ENCODE results near the gene AFF2.

AFF2 gene

GRCh38 chrX:148536961-148537360, 36.5 kb downstream of the AFF2 start:
- DNase-seq (ENCODE audit: low spot score), result peak; percentile 23

GRCh38 chrX:148537556-148538182, 37.3 kb downstream of the AFF2 start:
- DNase-seq (ENCODE audit: low spot score), result no peak

DNA sequence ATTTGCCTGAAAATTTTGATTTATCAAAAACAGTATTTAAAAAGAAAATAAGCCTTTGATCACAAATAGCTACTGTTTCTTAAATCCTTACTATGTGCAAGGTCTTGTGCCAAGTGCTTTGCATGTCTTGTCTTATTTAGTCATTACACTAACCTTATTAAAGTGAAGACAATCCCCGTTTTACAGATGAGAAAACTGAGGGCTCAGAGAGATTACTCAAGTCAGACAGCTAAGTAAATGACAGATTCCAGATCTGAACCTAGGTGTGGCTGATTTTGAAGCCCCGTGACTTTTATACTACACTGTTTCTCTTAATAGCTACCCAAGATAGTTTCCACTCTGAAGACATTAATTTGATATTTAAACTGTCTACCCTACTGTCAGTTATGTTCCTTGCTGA, 38.2 kb downstream of the AFF2 start:
- DNase-seq (ENCODE audit: low spot score), result no peak

- DNase-seq (ENCODE audit: low spot score), result no peak
Measured at GRCh38 chrX:148540114-148540513, 39.7 kb downstream of the AFF2 start.

DNA sequence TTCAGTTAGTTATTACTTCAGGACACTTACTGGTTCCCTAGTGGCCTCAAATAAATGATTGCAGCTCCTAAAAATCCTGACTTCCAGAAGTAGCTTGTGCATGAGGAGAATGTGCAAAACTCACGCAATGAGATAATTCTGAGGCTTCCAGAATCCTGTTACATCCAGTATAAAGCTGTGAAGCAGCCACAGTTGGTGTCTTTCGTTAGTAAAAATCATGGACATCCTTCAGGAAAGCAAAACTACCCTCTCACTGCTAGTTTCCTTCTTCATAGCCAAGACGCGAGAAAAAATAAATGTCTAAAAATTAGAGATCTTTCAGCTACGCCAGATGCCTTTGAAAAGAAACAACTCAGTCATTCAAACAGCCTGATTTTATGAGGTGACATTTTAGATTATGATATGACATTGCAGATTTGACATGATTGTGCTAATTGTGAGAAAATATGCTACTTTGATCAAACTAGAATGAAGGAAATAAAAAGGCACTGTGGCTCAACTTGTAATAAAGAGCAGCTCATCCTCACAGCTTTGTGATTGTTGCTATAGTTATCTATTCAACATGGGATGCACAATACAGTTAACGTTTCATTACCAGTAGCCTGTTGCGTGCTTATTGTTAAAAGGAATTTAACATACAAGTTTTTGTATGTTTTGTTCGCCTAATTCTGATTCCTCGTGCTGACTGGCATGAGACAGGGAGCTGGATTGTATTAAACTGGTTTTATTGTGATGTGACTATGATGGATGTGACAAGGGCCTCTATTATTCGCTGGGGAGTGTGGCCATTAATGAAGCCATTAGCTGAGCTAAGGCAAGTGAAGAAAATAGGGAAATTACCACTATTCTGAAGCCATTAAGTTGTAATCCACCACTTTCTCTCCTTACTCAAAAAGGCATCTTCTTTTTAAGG, 40.5 kb downstream of the AFF2 start:
- no peak for DNase-seq (ENCODE audit: low spot score)

DNA sequence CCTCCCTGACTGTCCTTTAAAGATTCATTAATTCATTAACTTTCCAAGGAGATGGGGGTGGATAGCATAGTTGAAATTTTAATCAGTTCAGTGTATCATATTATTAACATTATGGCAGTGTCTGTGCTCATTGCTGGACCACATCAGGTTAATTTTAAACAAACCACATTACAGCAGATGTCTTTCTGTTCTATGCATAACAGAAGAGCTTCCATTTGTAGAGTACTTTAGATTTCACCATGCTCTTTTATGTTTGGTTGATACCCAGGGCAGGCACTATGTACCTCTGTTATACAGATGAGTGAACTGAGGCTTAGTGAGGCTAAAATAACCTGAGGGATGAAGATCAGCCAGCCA, 41.1 kb downstream of the AFF2 start:
- DNase-seq (ENCODE audit: low spot score), result no peak

GRCh38 chrX:148542481-148543255, 42.3 kb downstream of the AFF2 start:
- DNase-seq (ENCODE audit: low spot score), result no peak

DNA sequence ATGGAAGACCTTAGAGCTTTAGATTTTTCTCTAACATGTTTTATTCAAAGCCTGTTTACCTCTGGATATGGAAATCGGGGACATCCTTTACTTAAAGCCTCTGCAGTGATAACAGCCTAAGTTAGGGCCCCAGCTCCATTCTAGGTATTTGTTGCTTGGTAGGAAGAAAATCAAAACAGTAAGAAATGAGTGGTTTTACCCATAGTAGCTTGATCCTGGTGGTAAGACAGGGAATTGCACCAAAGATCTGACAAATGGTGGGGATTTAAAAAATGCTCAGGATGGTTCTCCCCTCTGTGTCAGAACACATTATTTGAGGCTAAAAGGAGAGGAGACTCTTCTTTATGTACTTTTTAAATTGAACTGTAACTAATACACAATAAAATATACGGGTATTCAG, 52.4 kb downstream of the AFF2 start:
- no peak for DNase-seq (ENCODE audit: low spot score)

DNA sequence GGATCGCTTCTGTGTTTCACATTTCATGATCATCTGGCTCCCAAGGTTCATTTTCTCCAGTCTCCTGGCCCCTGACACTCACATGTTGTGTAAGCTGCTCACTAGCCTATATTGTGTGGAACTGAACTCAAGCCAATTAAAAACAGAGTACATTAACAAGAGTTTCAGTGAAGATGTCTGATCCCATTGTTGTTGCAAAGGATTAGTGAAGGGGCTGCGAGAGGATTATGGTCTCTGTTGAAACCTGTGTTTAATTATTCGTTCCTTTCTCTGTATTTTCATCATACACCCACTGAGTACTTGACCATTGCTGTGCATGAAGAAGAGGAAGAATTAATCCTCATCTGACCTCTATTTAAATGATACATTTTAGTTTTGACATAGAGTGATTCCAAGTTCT, 54.7 kb downstream of the AFF2 start:
- DNase-seq (ENCODE audit: low spot score), result no peak

GRCh38 chrX:148555571-148556243, 55.3 kb downstream of the AFF2 start:
- DNase-seq (ENCODE audit: low spot score), result no peak

- DNase-seq (ENCODE audit: low spot score), result no peak
Measured at GRCh38 chrX:148556498-148556897, 56.1 kb downstream of the AFF2 start.

- no peak for DNase-seq (ENCODE audit: low spot score)
Measured at GRCh38 chrX:148562846-148563245, 62.4 kb downstream of the AFF2 start.

DNA sequence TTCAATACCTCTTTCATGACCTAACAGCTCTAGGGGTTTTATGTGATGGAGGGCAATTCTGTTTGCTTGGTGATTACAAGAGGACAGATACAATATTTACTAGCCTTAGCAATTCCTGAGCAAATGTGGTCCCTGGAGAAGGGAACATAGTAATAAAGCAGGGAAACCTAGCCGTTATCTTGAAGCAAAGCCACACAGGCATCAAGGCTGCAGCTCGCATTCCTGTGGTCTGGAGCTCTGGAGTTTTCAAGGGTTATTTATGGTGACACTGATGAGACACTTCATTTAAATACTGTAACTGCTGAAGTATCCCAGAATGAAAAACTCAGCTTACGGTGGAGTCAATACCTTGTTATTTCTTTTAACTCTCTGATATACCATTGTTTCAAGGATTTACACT, 66.8 kb downstream of the AFF2 start:
- peak; percentile 53 for DNase-seq (ENCODE audit: low spot score)

GRCh38 chrX:148567779-148568178, 67.4 kb downstream of the AFF2 start:
- DNase-seq (ENCODE audit: low spot score), result no peak

- DNase-seq (ENCODE audit: low spot score), result no peak
Measured at GRCh38 chrX:148568763-148569162, 68.3 kb downstream of the AFF2 start.

DNA sequence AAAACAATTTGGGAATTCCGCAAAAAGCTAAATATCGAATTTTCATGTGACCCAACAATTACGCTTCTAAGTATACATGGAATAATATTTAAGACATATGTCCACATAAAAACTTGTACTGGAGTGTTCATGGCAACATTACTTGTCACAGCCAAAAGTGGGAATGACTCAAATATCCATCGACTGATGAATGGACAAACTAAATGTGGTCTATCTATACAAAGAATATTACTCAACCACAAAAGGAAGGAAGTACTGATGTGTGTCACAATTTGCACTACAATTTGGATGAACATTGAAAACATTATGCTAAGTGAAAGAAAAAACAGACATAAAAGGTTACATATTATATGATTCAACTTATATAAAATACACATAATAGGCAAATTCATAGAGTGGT, 71.9 kb downstream of the AFF2 start:
- no peak for DNase-seq (ENCODE audit: low spot score)

DNA sequence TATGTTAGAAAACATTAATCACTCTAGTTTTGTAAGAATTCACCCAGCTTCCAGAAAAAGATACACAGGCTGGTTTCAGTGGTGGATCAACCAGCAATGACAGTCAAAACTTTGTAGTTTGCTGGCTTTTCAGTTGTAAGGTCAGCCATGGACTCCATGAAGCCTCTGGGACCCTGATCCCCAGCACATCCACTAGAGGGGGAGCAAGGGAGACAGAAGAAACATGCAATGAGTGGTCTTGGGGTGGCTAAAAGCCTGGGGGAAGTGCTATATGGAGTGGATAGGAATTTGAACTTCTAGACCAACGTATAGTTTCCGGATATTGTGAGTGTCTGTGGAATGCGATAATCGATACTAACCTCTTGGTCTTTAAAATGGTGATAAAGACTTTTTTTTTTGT, 72.7 kb downstream of the AFF2 start:
- no peak for DNase-seq (ENCODE audit: low spot score)

DNA sequence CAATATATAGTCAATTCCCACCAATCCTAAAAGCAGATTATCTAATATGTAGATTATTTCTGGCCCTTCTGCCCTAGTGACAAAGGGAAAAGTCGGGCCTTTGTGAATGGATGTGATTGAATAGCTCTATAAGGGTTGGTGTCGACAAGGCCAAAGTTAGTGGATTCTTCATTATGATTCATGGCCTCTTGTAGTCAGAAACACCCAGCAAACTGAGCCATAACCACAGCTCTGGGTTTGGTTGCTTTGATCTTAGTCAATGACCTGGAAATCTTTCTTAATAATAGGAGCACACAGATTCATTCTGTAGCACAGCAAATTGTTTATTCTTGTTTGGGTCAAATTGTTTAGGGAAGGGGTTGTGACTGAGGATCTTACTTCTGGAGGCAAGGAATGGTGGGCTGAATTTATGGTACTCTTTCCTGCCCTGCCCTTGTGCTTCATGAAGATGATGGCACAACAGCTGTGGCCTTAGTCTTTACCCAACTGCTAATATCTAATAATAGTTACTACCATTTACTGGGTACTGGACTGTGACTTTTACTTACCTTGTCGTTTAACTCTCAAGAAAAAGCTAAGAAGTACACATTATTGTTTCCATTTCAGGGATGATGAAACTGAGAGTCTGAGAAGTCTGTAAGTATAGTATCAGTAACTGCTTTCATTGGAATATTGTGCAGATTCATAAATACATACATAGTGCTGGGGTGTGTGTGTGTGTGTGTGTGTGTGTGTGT, 74.0 kb downstream of the AFF2 start:
- DNase-seq (ENCODE audit: low spot score), result peak; percentile 9

DNA sequence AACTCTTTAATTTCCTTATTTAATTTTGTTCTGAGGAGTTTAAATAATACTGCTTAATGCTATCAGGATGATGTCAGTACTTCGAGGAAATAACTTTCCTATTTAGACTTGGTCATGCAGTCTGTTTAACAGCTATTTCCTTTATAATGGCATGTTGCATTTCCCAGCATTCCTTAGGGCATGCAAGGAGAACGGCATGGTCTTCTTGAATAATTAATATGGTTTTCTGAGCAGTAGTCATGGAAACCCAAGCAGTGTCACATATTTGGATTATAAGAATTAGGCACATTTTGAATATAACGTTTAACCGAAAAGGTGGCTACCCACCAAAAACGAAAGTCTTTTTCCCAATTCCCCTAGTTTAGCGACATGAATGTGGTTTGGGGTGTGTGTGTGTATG, 76.0 kb downstream of the AFF2 start:
- no peak for DNase-seq (ENCODE audit: low spot score)

DNA sequence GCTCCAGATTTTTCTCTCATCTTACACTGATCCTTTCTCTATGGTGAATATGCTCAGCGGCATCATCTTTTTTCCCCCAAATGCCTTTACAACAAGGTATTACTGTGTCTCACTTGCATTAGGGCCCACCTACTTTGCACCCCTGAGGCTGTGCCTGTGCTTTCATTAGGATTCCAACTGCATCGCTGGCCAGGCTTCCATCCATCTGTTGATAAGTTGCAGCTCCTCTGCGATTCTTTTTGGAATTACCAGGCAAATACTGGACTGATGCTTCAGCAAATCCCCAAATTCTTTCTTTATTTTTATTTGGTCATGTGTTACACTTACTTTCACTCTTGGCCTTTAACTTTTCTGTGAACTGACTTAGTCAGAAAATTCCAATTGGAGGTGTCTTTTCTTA, 77.3 kb downstream of the AFF2 start:
- DNase-seq (ENCODE audit: low spot score), result peak; percentile 7

GRCh38 chrX:148580016-148580415, 79.6 kb downstream of the AFF2 start:
- no peak for DNase-seq (ENCODE audit: low spot score)

DNA sequence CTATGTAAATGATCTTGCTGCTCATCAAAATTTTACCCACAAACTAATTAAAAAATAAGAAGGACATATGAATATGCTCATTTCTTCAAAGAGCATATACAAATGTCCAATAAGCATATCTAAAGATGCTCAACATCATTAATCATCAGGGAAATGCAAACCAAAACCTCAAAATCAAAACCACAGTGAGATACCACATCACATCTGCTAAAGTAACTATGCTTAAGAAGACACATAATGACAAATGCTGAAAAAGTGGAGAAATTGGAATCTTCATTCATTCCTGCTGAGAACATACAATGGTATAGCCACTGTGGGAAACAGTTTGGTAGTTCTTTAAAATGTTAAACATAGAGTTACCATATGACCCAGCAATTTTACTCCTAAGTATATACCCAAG, 81.9 kb downstream of the AFF2 start:
- no peak for DNase-seq (ENCODE audit: low spot score)
